ENCODE data around the gene GGPS1. TPM values are rescaled to one million over a fixed set of nuclear protein-coding genes. Genes with fewer than 3 reads are reported as not detected.

Gene GGPS1
- polyA plus RNA-seq, 1 experiment: 45.2 TPM

GRCh38 chr1:235331401-235331800 is 3.0 kb downstream of the GGPS1 start:
- Histone ChIP-seq H3K4me3 (ENCODE audit: low read depth, low read length) (peak overlapping the region; percentile 2; the same call in 1 of the 2 replicates), H3K27me3 (ENCODE audit: control insufficient read depth, insufficient read depth, low read length) (no peaks in the 10 kb centered on the region), H3K9me3 (ENCODE audit: control insufficient read depth, insufficient read depth, low read length) (no peaks in the 10 kb centered on the region; the same call in 1 of the 2 replicates), H3K27ac (ENCODE audit: low read depth, low read length) (no peak overlapping the region)
- CTCF ChIA-PET: interaction anchor here (0.6 to 5.1 kb wide), 3 partner anchors 27 to 85 kb away, joined by 4 to 35 read pairs (median 5); no protein-coding TSS in a partner anchor
- no peak for TF ChIP-seq CTCF (IDR thresholded peaks at IDR 0.05; ENCODE audit: low read depth, low read length)
- no peak for DNase-seq (ENCODE audit: low read depth, low spot score)
- POLR2A ChIA-PET: interaction anchor here (0.6 kb wide), 2 partner anchors 106 to 110 kb away, joined by 5 to 11 read pairs; no protein-coding TSS in a partner anchor

GRCh38 chr1:235336903-235337302 is 8.5 kb downstream of the GGPS1 start:
- ChIA-PET CTCF (no interaction called here), POLR2A (no interaction called here)
- Histone ChIP-seq H3K4me3 (ENCODE audit: low read depth, low read length) (no peak overlapping the region), H3K27ac (ENCODE audit: low read depth, low read length) (no peak overlapping the region), H3K9me3 (ENCODE audit: control insufficient read depth, insufficient read depth, low read length) (no peaks in the 10 kb centered on the region), H3K27me3 (ENCODE audit: control insufficient read depth, insufficient read depth, low read length) (no peaks in the 10 kb centered on the region)
- TF ChIP-seq CTCF (IDR thresholded peaks at IDR 0.05; ENCODE audit: low read depth, low read length): no peak
- no peak for DNase-seq (ENCODE audit: low read depth, low spot score)

DNA sequence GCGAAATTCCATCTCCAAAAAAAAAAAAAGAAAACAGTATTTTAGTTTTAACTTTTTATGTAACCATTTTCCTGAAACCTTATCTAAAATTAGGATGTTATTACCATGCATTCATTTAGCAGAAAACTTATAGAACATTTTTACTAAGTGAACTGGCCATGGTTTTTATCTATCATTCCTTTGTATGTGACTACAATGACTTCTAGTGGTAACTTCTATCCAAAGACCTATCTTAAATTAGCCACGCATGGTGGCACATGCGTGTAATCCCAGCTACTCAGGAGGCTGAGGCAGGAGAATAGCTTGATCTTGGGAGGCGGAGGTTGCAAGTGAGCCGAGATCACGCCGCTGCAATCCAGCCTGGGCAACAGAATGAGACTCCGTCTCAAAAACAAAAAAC is 11.4 kb downstream of the GGPS1 start:
- H3K27me3 ChIP-seq (ENCODE audit: control insufficient read depth, insufficient read depth, low read length): no peaks in the 10 kb centered on the region
- H3K4me3 ChIP-seq (ENCODE audit: low read depth, low read length): no peak overlapping the region
- no peak for TF ChIP-seq CTCF (IDR thresholded peaks at IDR 0.05; ENCODE audit: low read depth, low read length)
- H3K9me3 ChIP-seq (ENCODE audit: control insufficient read depth, insufficient read depth, low read length): no peaks in the 10 kb centered on the region
- ChIA-PET POLR2A (interaction anchor here (1.5 kb wide), 1 partner anchor 11 kb away, joined by 3 read pairs; the partner anchor contains the start of gene GGPS1), CTCF (interaction anchor here (2.2 kb wide), 1 partner anchor 77 kb away, joined by 5 read pairs; no protein-coding TSS in a partner anchor)
- no peak for DNase-seq (ENCODE audit: low read depth, low spot score)
- no peak overlapping the region for H3K27ac ChIP-seq (ENCODE audit: low read depth, low read length)

DNA sequence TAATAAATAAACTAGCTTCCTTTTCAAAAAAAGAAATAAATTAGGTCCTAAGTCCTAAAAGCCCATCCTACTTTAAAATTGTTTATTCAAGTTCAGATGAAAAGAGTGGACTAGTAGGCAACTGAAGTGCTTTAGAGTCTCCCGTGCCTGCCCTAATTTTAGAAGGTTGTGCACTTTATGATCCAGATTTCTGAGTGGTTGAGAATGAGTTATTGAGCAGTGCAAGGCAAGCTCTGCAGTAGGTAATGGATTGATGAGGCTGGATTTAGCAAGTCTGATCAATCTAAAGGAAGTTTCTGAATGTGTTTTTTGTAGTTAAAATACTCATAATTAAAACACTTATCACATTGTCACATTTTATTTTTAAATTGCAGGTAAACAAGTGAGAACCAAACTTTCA is 13.0 kb downstream of the GGPS1 start:
- H3K9me3 ChIP-seq (ENCODE audit: control insufficient read depth, insufficient read depth, low read length): no peaks in the 10 kb centered on the region
- no peak overlapping the region for H3K27ac ChIP-seq (ENCODE audit: low read depth, low read length)
- ChIA-PET CTCF (interaction anchor here (0.6 to 2.2 kb wide), 3 partner anchors 11 to 75 kb away, joined by 3 to 5 read pairs (median 5); no protein-coding TSS in a partner anchor), POLR2A (no interaction called here)
- TF ChIP-seq CTCF (IDR thresholded peaks at IDR 0.05; ENCODE audit: low read depth, low read length): no peak
- no peaks in the 10 kb centered on the region for H3K27me3 ChIP-seq (ENCODE audit: control insufficient read depth, insufficient read depth, low read length)
- no peak overlapping the region for H3K4me3 ChIP-seq (ENCODE audit: low read depth, low read length)
- DNase-seq (ENCODE audit: low read depth, low spot score): no peak

GRCh38 chr1:235342039-235342438 is 13.7 kb downstream of the GGPS1 start:
- no peaks in the 10 kb centered on the region for H3K27me3 ChIP-seq (ENCODE audit: control insufficient read depth, insufficient read depth, low read length)
- ChIA-PET CTCF (interaction anchor here (0.5 to 2.2 kb wide), 3 partner anchors 75 to 106 kb away, joined by 3 to 5 read pairs (median 4); no protein-coding TSS in a partner anchor), POLR2A (interaction anchor here (1.3 kb wide), 1 partner anchor 13 kb away, joined by 3 read pairs; the partner anchor contains the start of gene GGPS1)
- TF ChIP-seq CTCF (IDR thresholded peaks at IDR 0.05; ENCODE audit: low read depth, low read length): no peak
- no peaks in the 10 kb centered on the region for H3K9me3 ChIP-seq (ENCODE audit: control insufficient read depth, insufficient read depth, low read length)
- H3K4me3 ChIP-seq (ENCODE audit: low read depth, low read length): no peak overlapping the region
- DNase-seq (ENCODE audit: low read depth, low spot score): no peak
- no peak overlapping the region for H3K27ac ChIP-seq (ENCODE audit: low read depth, low read length)
